DND-41 (cell line): ENCODE results near the gene ABCA7.

Experiments used
- ATAC-seq: fragments of 200-7000 bp; cut with Tn5 transposase; 3 replicates; pipeline ENCODE4 v1.9.1; 2021; ENCODE audit warnings: low read depth; ENCODE audit not compliant: insufficient read depth
- DNase-seq: peaks from one replicate; pipeline ENCODE4 v3.0.0-alpha.2; 2020
- H2AFZ ChIP-seq: 2 replicates; pipeline ENCODE4 v1.6.0; 2012; ENCODE audit warnings: low read depth, low read length
- H3K27ac ChIP-seq: 2 replicates; pipeline ENCODE4 v1.5.1; 2012; ENCODE audit warnings: low read length, inconsistent platforms
- H3K27me3 ChIP-seq: fragments of 200-600 bp; sonication (generic); 2 replicates; pipeline ENCODE4 v1.6.0; 2012; ENCODE audit warnings: low read length, mild to moderate bottlenecking, inconsistent platforms; ENCODE audit not compliant: insufficient read depth, poor library complexity
- H3K36me3 ChIP-seq: 2 replicates; pipeline ENCODE4 v1.5.1; 2012; ENCODE audit warnings: low read length, inconsistent platforms; ENCODE audit not compliant: insufficient read depth
- H3K4me1 ChIP-seq: 2 replicates; pipeline ENCODE4 v1.5.1; 2012; ENCODE audit warnings: mild to moderate bottlenecking, low read length; ENCODE audit not compliant: insufficient read depth
- H3K4me2 ChIP-seq: 2 replicates; pipeline ENCODE4 v1.6.0; 2012; ENCODE audit warnings: mild to moderate bottlenecking, moderate library complexity, low read length, inconsistent platforms; ENCODE audit not compliant: insufficient read depth
- H3K4me3 ChIP-seq, 2 experiments: fragments of 200-600 bp in 1 of 2; shearing (Covaris generic) in 1 of 2; 2 replicates each; pipeline ENCODE4 v1.5.1; 2012 to 2016; ENCODE audit warnings: inconsistent platforms in 2 of 2, low read length in 2 of 2, mild to moderate bottlenecking in 2 of 2, low read depth in 1 of 2, moderate library complexity in 1 of 2
- H3K79me2 ChIP-seq: 2 replicates; pipeline ENCODE4 v1.6.0; 2012; ENCODE audit warnings: low read length, inconsistent platforms; ENCODE audit not compliant: insufficient read depth
- H3K9ac ChIP-seq: 2 replicates; pipeline ENCODE4 v1.6.0; 2012; ENCODE audit warnings: low read depth, mild to moderate bottlenecking, inconsistent platforms, low read length, moderate library complexity
- H3K9me3 ChIP-seq: 2 replicates; pipeline ENCODE4 v1.5.1; 2012; ENCODE audit warnings: low read length, moderate library complexity, mild to moderate bottlenecking, inconsistent platforms; ENCODE audit not compliant: insufficient read depth, severe bottlenecking
- H4K20me1 ChIP-seq: 2 replicates; pipeline ENCODE4 v1.6.0; 2012; ENCODE audit warnings: low read length; ENCODE audit not compliant: insufficient read depth
- EZH2 ChIP-seq: IDR thresholded peaks from 3 replicates; pipeline ENCODE4 v1.6.1; 2012; ENCODE audit warnings: borderline replicate concordance, low read depth, mild to moderate bottlenecking, moderate library complexity, low read length, inconsistent platforms; ENCODE audit not compliant: severe bottlenecking
- TF ChIP-seq, protein P1 (sequence below): IDR thresholded peaks from 2 replicates; pipeline ENCODE4 v1.5.1; 2012; ENCODE audit warnings: borderline replicate concordance, low read length, moderate library complexity, mild to moderate bottlenecking; ENCODE audit not compliant: poor library complexity, severe bottlenecking; ENCODE audit errors: extremely low read depth

ABCA7 gene

GRCh38 chr19:1062387-1063029, 22.6 kb downstream of the ABCA7 start:
- peaks cover 27% of the 10 kb centered on the region for H3K4me1 ChIP-seq
- no peak overlapping the region for H3K4me2 ChIP-seq
- ATAC-seq: no peak
- TF ChIP-seq, protein P1, sequence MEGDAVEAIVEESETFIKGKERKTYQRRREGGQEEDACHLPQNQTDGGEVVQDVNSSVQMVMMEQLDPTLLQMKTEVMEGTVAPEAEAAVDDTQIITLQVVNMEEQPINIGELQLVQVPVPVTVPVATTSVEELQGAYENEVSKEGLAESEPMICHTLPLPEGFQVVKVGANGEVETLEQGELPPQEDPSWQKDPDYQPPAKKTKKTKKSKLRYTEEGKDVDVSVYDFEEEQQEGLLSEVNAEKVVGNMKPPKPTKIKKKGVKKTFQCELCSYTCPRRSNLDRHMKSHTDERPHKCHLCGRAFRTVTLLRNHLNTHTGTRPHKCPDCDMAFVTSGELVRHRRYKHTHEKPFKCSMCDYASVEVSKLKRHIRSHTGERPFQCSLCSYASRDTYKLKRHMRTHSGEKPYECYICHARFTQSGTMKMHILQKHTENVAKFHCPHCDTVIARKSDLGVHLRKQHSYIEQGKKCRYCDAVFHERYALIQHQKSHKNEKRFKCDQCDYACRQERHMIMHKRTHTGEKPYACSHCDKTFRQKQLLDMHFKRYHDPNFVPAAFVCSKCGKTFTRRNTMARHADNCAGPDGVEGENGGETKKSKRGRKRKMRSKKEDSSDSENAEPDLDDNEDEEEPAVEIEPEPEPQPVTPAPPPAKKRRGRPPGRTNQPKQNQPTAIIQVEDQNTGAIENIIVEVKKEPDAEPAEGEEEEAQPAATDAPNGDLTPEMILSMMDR: no peak
- TF ChIP-seq EZH2: no peak
- peaks cover 15% of the 10 kb centered on the region for H3K9me3 ChIP-seq
- no peaks in the 10 kb centered on the region for H3K27me3 ChIP-seq
- no peak for DNase-seq
- H3K9ac ChIP-seq: no peak overlapping the region
- H4K20me1 ChIP-seq: no peaks in the 10 kb centered on the region
- no peak overlapping the region for H2AFZ ChIP-seq
- peaks cover 13% of the 10 kb centered on the region for H3K36me3 ChIP-seq
- peaks cover 13% of the 10 kb centered on the region for H3K79me2 ChIP-seq
- H3K4me3 ChIP-seq: no peak overlapping the region
- no peak overlapping the region for H3K27ac ChIP-seq

GRCh38 chr19:1063030-1063908, 23.4 kb downstream of the ABCA7 start:
- peaks cover 20% of the 10 kb centered on the region for H3K79me2 ChIP-seq
- H4K20me1 ChIP-seq: peaks cover 3% of the 10 kb centered on the region
- TF ChIP-seq, protein P1: no peak
- no peak for TF ChIP-seq EZH2
- peak; percentile 54 for DNase-seq
- no peaks in the 10 kb centered on the region for H3K27me3 ChIP-seq
- no peak for ATAC-seq
- H3K4me1 ChIP-seq: peaks cover 35% of the 10 kb centered on the region
- no peak overlapping the region for H3K4me2 ChIP-seq
- H3K4me3 ChIP-seq: no peak overlapping the region
- no peak overlapping the region for H3K9ac ChIP-seq
- H3K27ac ChIP-seq: no peak overlapping the region
- peaks cover 8% of the 10 kb centered on the region for H3K9me3 ChIP-seq
- H2AFZ ChIP-seq: no peak overlapping the region
- H3K36me3 ChIP-seq: peaks cover 10% of the 10 kb centered on the region

DNA sequence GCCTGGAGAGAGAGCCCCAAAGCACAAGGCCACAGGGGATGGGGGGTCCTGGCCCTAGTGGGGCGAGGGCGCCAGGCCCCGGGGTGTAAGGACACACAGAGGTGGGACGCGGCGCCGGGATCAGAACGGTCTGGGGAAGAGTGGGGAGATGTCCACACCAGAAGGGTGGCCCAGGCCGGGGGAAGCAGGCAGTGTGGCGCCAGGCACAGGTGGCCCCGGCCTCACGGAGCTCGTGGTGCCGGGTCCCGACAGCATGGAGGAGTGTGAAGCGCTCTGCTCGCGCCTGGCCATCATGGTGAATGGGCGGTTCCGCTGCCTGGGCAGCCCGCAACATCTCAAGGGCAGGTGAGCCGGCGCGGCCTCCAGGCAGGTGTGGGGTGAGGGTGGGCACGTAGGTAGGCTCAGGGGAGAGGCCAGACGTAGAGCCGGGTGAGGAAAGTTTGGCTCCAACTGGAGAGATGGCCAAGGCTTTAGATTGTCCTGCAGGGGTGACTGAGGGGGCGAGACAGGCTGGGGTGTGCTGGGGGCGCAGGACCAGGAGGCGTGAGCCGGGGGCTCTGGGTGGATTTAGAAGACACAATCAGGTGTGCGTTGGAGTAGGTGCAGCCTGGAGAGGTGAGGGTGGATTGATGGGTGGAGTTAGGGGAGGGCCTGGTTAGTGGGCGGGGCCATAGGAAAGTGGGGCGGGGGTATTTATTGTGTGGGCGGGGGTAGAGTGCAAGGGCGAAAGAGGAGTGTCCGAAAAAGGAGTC, 24.2 kb downstream of the ABCA7 start:
- H3K4me3 ChIP-seq: no peak overlapping the region
- H3K4me1 ChIP-seq: peaks cover 43% of the 10 kb centered on the region
- DNase-seq (no peak), ATAC-seq (no peak)
- H3K36me3 ChIP-seq: peaks cover 11% of the 10 kb centered on the region
- no peak overlapping the region for H3K4me2 ChIP-seq
- peaks cover 28% of the 10 kb centered on the region for H3K79me2 ChIP-seq
- no peak overlapping the region for H3K27ac ChIP-seq
- no peaks in the 10 kb centered on the region for H3K9me3 ChIP-seq
- H2AFZ ChIP-seq: no peak overlapping the region
- H3K27me3 ChIP-seq: no peaks in the 10 kb centered on the region
- no peak overlapping the region for H3K9ac ChIP-seq
- no peak for TF ChIP-seq EZH2
- TF ChIP-seq, protein P1: no peak
- H4K20me1 ChIP-seq: peaks cover 11% of the 10 kb centered on the region
